Keratinocyte (primary cell): ENCODE measurements around the gene INSC. TPM values are rescaled to one million over a fixed set of nuclear protein-coding genes. Genes with fewer than 3 reads are reported as not detected.

Source experiments
- DNase-seq: peaks from one replicate; pipeline ENCODE4 v3.0.0-alpha.2; 2011; ENCODE audit warnings: low read depth, missing footprints, low spot score
- FAIRE-seq: peaks from 2 replicates; lab custom pipeline; 2011; peaks lifted over from hg19 to GRCh38; lab: Jason Lieb, UNC
- H2AFZ ChIP-seq: 2 replicates; pipeline ENCODE4 v1.6.0; 2012; ENCODE audit warnings: low read length, control low read depth, inconsistent platforms; ENCODE audit not compliant: control insufficient read depth
- H3K27ac ChIP-seq: 2 replicates; pipeline ENCODE4 v1.5.1; 2011; ENCODE audit warnings: low read length; ENCODE audit not compliant: control insufficient read depth, insufficient read depth
- H3K27me3 ChIP-seq: 3 replicates; pipeline ENCODE4 v1.6.0; 2011; ENCODE audit warnings: low read length; ENCODE audit not compliant: control insufficient read depth, insufficient read depth; ENCODE audit errors: extremely low read depth
- H3K36me3 ChIP-seq, 2 experiments: 2 replicates in 1 of 2; 3 replicates in 1 of 2; pipeline ENCODE4 v1.5.1; 2011; ENCODE audit warnings: low read length in 2 of 2, mild to moderate bottlenecking in 1 of 2; ENCODE audit not compliant: control insufficient read depth in 2 of 2, insufficient read depth in 2 of 2; ENCODE audit errors: extremely low read depth in 1 of 2
- H3K4me1 ChIP-seq: 3 replicates; pipeline ENCODE4 v1.5.1; 2011; ENCODE audit warnings: low read length; ENCODE audit not compliant: control insufficient read depth, insufficient read depth; ENCODE audit errors: extremely low read depth
- H3K4me2 ChIP-seq: 3 replicates; pipeline ENCODE4 v1.6.0; 2011; ENCODE audit warnings: low read depth, low read length; ENCODE audit not compliant: control insufficient read depth, insufficient read depth; ENCODE audit errors: extremely low read depth
- H3K4me3 ChIP-seq, 3 experiments: fragments of 200-600 bp in 1 of 3; sonication (generic) in 1 of 3; 2 replicates in 2 of 3; 3 replicates in 1 of 3; pipeline ENCODE4 v1.5.1; 2011 to 2016; ENCODE audit warnings: low read length in 3 of 3, mild to moderate bottlenecking in 3 of 3, control low read depth in 2 of 3, inconsistent platforms in 1 of 3, low read depth in 1 of 3, mixed read lengths in 1 of 3, mixed run types in 1 of 3, moderate library complexity in 1 of 3; ENCODE audit not compliant: control insufficient read depth in 2 of 3, insufficient read depth in 2 of 3; ENCODE audit errors: extremely low read depth in 1 of 3
- H3K79me2 ChIP-seq: 2 replicates; pipeline ENCODE4 v1.6.0; 2012; ENCODE audit warnings: low read length; ENCODE audit not compliant: control insufficient read depth, insufficient read depth
- H3K9ac ChIP-seq: 3 replicates; pipeline ENCODE4 v1.6.0; 2011; ENCODE audit warnings: low read length; ENCODE audit not compliant: control insufficient read depth, insufficient read depth; ENCODE audit errors: extremely low read depth
- H3K9me1 ChIP-seq: 3 replicates; pipeline ENCODE4 v1.6.0; 2011; ENCODE audit warnings: low read length; ENCODE audit not compliant: control insufficient read depth, insufficient read depth; ENCODE audit errors: extremely low read depth
- H3K9me3 ChIP-seq: 2 replicates; pipeline ENCODE4 v1.5.1; 2012; ENCODE audit warnings: low read depth, low read length; ENCODE audit not compliant: control insufficient read depth
- H4K20me1 ChIP-seq: 3 replicates; pipeline ENCODE4 v1.6.0; 2011; ENCODE audit warnings: low read length; ENCODE audit not compliant: control insufficient read depth, insufficient read depth; ENCODE audit errors: extremely low read depth
- EZH2 ChIP-seq: IDR thresholded peaks from one replicate; pipeline ENCODE4 v1.6.1; 2012; ENCODE audit warnings: inconsistent platforms, mild to moderate bottlenecking, low read length, moderate library complexity
- dilution Hi-C: fragments of 300-500 bp; cut with MboI; formaldehyde crosslinking; loops from one replicate; pipeline ENCODE4 v1.7.0; 2020; ENCODE audit warnings: low sequenced_read_pairs; ENCODE audit not compliant: extremely low pct_ligation_motif_present
- polyA plus RNA-seq, 5 experiments: library from polyadenylated mRNA; depleted of rRNA in 3 of 5; stranded (reverse) in 3 of 5; stranded (forward) in 1 of 5; unstranded in 1 of 5; fragments of >200 nt; gene quantifications; 1 replicate in 1 of 5; 2 replicates in 3 of 5; 3 replicates in 1 of 5; pipeline versions ENCODE4 v1.2.1 to v1.2.3, GENCODE V29; 2011 to 2012; ENCODE audit warnings: missing spikeins in 2 of 5, low read depth in 1 of 5, low replicate concordance in 1 of 5
- TF ChIP-seq, protein P1 (sequence below), 3 experiments: IDR thresholded peaks in 1 of 3; conservative IDR thresholded peaks in 1 of 3; optimal IDR thresholded peaks in 1 of 3; 2 replicates in 2 of 3; 3 replicates in 1 of 3; pipeline versions ENCODE3 to v1.5.1; 2011; ENCODE audit warnings: low read length in 3 of 3, mild to moderate bottlenecking in 3 of 3, moderate library complexity in 2 of 3, control low read depth in 1 of 3, inconsistent platforms in 1 of 3; ENCODE audit not compliant: insufficient read depth in 2 of 3; ENCODE audit errors: extremely low read depth in 1 of 3

INSC gene
- polyA plus RNA-seq, 1 donor (not counting 4 experiments of a cell fraction or from before 2014, with no cell fraction given) = 0.13 TPM

DNA sequence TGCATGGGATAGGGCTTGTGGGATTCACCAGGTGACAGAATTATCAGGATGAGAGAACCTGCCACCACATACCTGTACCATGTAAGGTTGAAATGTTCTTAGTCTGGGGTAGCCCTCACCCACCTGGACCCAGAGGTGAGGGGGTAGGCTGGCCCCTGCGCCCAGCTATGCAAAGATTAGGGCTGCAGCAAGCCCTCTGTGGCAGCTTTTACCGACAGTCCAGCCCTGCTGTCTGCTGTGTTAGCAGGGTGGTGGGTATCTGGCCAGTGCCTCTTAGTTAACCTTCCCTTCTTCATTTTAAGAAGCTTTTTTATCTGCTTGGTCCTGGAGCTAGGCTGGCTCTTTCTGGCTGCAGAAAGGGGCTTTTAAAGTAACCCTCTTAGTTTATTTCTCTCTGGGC lies 13.9 kb downstream of the INSC start:
- FAIRE-seq (no peak), DNase-seq (no peak)
- H3K79me2 ChIP-seq = no peaks in the 10 kb centered on the region
- H2AFZ ChIP-seq = no peak overlapping the region
- dilution Hi-C loops = no loop called here
- H4K20me1 ChIP-seq = no peaks in the 10 kb centered on the region
- no peak overlapping the region for H3K27ac ChIP-seq
- no peaks in the 10 kb centered on the region for H3K36me3 ChIP-seq
- H3K4me1 ChIP-seq = peaks cover 16% of the 10 kb centered on the region
- H3K4me2 ChIP-seq = no peak overlapping the region
- TF ChIP-seq EZH2 = no peak
- TF ChIP-seq, protein P1, sequence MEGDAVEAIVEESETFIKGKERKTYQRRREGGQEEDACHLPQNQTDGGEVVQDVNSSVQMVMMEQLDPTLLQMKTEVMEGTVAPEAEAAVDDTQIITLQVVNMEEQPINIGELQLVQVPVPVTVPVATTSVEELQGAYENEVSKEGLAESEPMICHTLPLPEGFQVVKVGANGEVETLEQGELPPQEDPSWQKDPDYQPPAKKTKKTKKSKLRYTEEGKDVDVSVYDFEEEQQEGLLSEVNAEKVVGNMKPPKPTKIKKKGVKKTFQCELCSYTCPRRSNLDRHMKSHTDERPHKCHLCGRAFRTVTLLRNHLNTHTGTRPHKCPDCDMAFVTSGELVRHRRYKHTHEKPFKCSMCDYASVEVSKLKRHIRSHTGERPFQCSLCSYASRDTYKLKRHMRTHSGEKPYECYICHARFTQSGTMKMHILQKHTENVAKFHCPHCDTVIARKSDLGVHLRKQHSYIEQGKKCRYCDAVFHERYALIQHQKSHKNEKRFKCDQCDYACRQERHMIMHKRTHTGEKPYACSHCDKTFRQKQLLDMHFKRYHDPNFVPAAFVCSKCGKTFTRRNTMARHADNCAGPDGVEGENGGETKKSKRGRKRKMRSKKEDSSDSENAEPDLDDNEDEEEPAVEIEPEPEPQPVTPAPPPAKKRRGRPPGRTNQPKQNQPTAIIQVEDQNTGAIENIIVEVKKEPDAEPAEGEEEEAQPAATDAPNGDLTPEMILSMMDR (optimal IDR thresholded peaks at IDR 0.05 in 1 of 3, IDR thresholded peaks at IDR 0.05 in 1 of 3, conservative IDR thresholded peaks at IDR 0.05 in 1 of 3; ENCODE audit: extremely low read depth in 1 of 3, insufficient read depth in 2 of 3, low read length in 3 of 3) = no peak
- no peak overlapping the region for H3K9ac ChIP-seq
- no peaks in the 10 kb centered on the region for H3K27me3 ChIP-seq
- no peak overlapping the region for H3K4me3 ChIP-seq
- no peaks in the 10 kb centered on the region for H3K9me1 ChIP-seq
- no peaks in the 10 kb centered on the region for H3K9me3 ChIP-seq

DNA sequence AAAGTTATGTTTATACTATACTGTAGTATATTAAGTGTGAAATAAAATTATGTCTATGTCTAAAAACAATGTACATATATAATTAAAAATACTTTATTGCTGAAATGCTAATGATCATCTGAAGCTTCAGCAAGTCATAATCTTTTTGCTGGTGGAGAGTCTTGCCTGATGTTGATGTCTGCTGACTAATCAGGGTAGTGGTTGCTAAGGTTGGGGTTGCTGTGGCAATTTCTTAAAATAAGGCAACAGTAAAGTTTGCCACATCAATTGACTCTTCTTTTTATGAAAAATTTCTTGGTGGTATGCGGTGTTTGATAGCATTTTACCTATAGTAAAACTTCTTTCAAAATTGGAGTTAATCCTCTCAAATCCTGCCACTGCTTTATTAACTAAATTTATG lies 21.4 kb downstream of the INSC start:
- Histone ChIP-seq H3K9ac (no peak overlapping the region), H3K27me3 (no peaks in the 10 kb centered on the region), H2AFZ (no peak overlapping the region), H3K4me3 (no peak overlapping the region), H3K79me2 (no peaks in the 10 kb centered on the region), H3K27ac (no peak overlapping the region), H3K4me1 (no peaks in the 10 kb centered on the region), H4K20me1 (no peaks in the 10 kb centered on the region), H3K9me1 (no peaks in the 10 kb centered on the region), H3K9me3 (no peaks in the 10 kb centered on the region), H3K4me2 (no peak overlapping the region), H3K36me3 (no peaks in the 10 kb centered on the region)
- TF ChIP-seq EZH2 = no peak
- TF ChIP-seq, protein P1 (optimal IDR thresholded peaks at IDR 0.05 in 1 of 3, IDR thresholded peaks at IDR 0.05 in 1 of 3, conservative IDR thresholded peaks at IDR 0.05 in 1 of 3; ENCODE audit: extremely low read depth in 1 of 3, insufficient read depth in 2 of 3, low read length in 3 of 3) = no peak
- DNase-seq (no peak), FAIRE-seq (no peak)
- dilution Hi-C loops = no loop called here
